ENCODE measurements around the gene SLC26A1. TPM values are rescaled to one million over a fixed set of nuclear protein-coding genes. Genes with fewer than 3 reads are reported as not detected.
"Not testable (repeated sequence)": the region's sequence is repeated elsewhere in the genome, so short reads cannot be mapped to it uniquely, and the experiment has no call there.

SLC26A1 gene
- total and polyA plus RNA-seq, 4 experiments from 2014 or later: 0.55 to 1.6 (median 0.81) TPM

- no peaks in the 10 kb centered on the region for H3K27me3 Mint-ChIP-seq
- H3K9me3 ChIP-seq (ENCODE audit: control insufficient read depth in 1 of 2, low read length in 2 of 2): no peaks in the 10 kb centered on the region
- no peaks in the 10 kb centered on the region for H3K4me1 ChIP-seq (ENCODE audit: insufficient read depth, low read length)
- H3K36me3 Mint-ChIP-seq: peaks cover 0 to 4% of the 10 kb centered on the region in 2 donors
- H3K4me1 Mint-ChIP-seq: peaks cover 0 to 4% (median 2%) of the 10 kb centered on the region in 4 donors
- intact Hi-C loops (cut with micrococcal nuclease): no loop called here
- DNase-seq: no peak
- no peak overlapping the region for H3K4me3 Mint-ChIP-seq
- no peak overlapping the region for H3K27ac ChIP-seq (ENCODE audit: low read depth, low read length)
- H3K9me3 Mint-ChIP-seq: no peaks in the 10 kb centered on the region
- POLR2A ChIA-PET (ENCODE audit: partially characterized antibody): no interaction called here
- no peak overlapping the region for H3K27ac Mint-ChIP-seq
- CTCF ChIA-PET (ENCODE audit: partially characterized antibody): no interaction called here
- H3K27me3 ChIP-seq (ENCODE audit: insufficient read depth, low read length): no peaks in the 10 kb centered on the region
- H3K36me3 ChIP-seq (ENCODE audit: insufficient read depth, low read length): no peaks in the 10 kb centered on the region
- H3K4me3 ChIP-seq (ENCODE audit: low read length in 2 of 2): no peak overlapping the region
Observed at GRCh38 chr4:946103-946450, 47.1 kb downstream of the SLC26A1 start.

- no peaks in the 10 kb centered on the region for H3K27me3 Mint-ChIP-seq
- intact Hi-C loops (cut with micrococcal nuclease): no loop called here
- H3K9me3 Mint-ChIP-seq: no peaks in the 10 kb centered on the region
- ChIA-PET POLR2A (ENCODE audit: partially characterized antibody) (no interaction called here), CTCF (ENCODE audit: partially characterized antibody) (no interaction called here)
- no peak overlapping the region for H3K27ac Mint-ChIP-seq
- no peak for DNase-seq
- H3K27ac ChIP-seq (ENCODE audit: low read depth, low read length): no peak overlapping the region
- no peak overlapping the region for H3K4me3 Mint-ChIP-seq
- H3K4me1 ChIP-seq (ENCODE audit: insufficient read depth, low read length): no peaks in the 10 kb centered on the region
- no peaks in the 10 kb centered on the region for H3K9me3 ChIP-seq (ENCODE audit: control insufficient read depth in 1 of 2, low read length in 2 of 2)
- H3K4me3 ChIP-seq (ENCODE audit: low read length in 2 of 2): no peak overlapping the region
- no peaks in the 10 kb centered on the region for H3K27me3 ChIP-seq (ENCODE audit: insufficient read depth, low read length)
- peaks cover 0 to 4% of the 10 kb centered on the region in 2 donors for H3K36me3 Mint-ChIP-seq
- no peaks in the 10 kb centered on the region for H3K36me3 ChIP-seq (ENCODE audit: insufficient read depth, low read length)
- H3K4me1 Mint-ChIP-seq: peaks cover 0 to 4% (median 2%) of the 10 kb centered on the region in 4 donors
Observed at GRCh38 chr4:945274-946102, 47.7 kb downstream of the SLC26A1 start.

- H3K9me3 ChIP-seq (ENCODE audit: control insufficient read depth in 1 of 2, low read length in 2 of 2); H3K36me3 Mint-ChIP-seq; H3K27me3 ChIP-seq (ENCODE audit: insufficient read depth, low read length); H3K27ac ChIP-seq (ENCODE audit: low read depth, low read length); H3K9me3 Mint-ChIP-seq; DNase-seq; H3K4me3 Mint-ChIP-seq; H3K4me1 Mint-ChIP-seq; intact Hi-C loops (cut with micrococcal nuclease); H3K27me3 Mint-ChIP-seq; H3K27ac Mint-ChIP-seq; H3K36me3 ChIP-seq (ENCODE audit: insufficient read depth, low read length); CTCF ChIA-PET (ENCODE audit: partially characterized antibody); POLR2A ChIA-PET (ENCODE audit: partially characterized antibody); H3K4me3 ChIP-seq (ENCODE audit: low read length in 2 of 2); H3K4me1 ChIP-seq (ENCODE audit: insufficient read depth, low read length): not testable (repeated sequence)
Observed at GRCh38 chr4:939508-939907, 53.7 kb downstream of the SLC26A1 start.

Other genes with a start within 250 kb of the SLC26A1 start
- gene CPLX1, start 167.3 kb downstream of the SLC26A1 start, total RNA-seq: 1 to 10 TPM in 1 of 2 experiments, under 1 TPM in 1; 0.64 to 1.5 TPM
- under 1 TPM in 1 of 2 donors, not detected in 1; 0.26 TPM for gene CPLX1, start 167.3 kb downstream of the SLC26A1 start, polyA plus RNA-seq
- gene GAK, start 61.1 kb downstream of the SLC26A1 start, total RNA-seq: 100 to 1,000 TPM; 185 to 188 TPM
- gene GAK, start 61.1 kb downstream of the SLC26A1 start, polyA plus RNA-seq: 10 to 100 TPM; 32.5 to 74.8 TPM
- gene TMEM175, start 60.9 kb downstream of the SLC26A1 start, total RNA-seq: 10 to 100 TPM; 45.7 to 52.3 TPM
- 10 to 100 TPM; 11.5 to 16.9 TPM for gene TMEM175, start 60.9 kb downstream of the SLC26A1 start, polyA plus RNA-seq
- 10 to 100 TPM; 25.9 to 29.6 TPM for gene DGKQ, start 19.8 kb downstream of the SLC26A1 start, total RNA-seq
- 10 to 100 TPM in 1 of 2 donors, 1 to 10 TPM in 1; 1.9 to 10.6 TPM for gene DGKQ, start 19.8 kb downstream of the SLC26A1 start, polyA plus RNA-seq
- gene IDUA, start 6.4 kb downstream of the SLC26A1 start, total RNA-seq: 10 to 100 TPM; 63.0 to 64.1 TPM
- 10 to 100 TPM in 1 of 2 donors, 1 to 10 TPM in 1; 5.0 to 14.4 TPM for gene IDUA, start 6.4 kb downstream of the SLC26A1 start, polyA plus RNA-seq
- 10 to 100 TPM; 22.4 TPM for gene FGFRL1, start 18.2 kb upstream of the SLC26A1 start, total RNA-seq
- 1 to 10 TPM in 1 of 2 donors, under 1 TPM in 1; 0.64 to 2.3 TPM for gene FGFRL1, start 18.2 kb upstream of the SLC26A1 start, polyA plus RNA-seq
- 1 to 10 TPM; 2.3 to 2.4 TPM for gene RNF212, start 120.2 kb upstream of the SLC26A1 start, total RNA-seq
- 1 to 10 TPM; 3.7 to 4.2 TPM for gene RNF212, start 120.2 kb upstream of the SLC26A1 start, polyA plus RNA-seq
- gene SPON2, start 179.2 kb upstream of the SLC26A1 start, total RNA-seq: 1 to 10 TPM; 7.2 TPM
- 1 to 10 TPM; 5.4 to 8.4 TPM for gene SPON2, start 179.2 kb upstream of the SLC26A1 start, polyA plus RNA-seq

Data from CD4-positive, alpha-beta memory T cell (primary cell).